Placental epithelial cell (primary cell): ENCODE measurements around the gene TMEM191B. TPM values are rescaled to one million over a fixed set of nuclear protein-coding genes. Genes with fewer than 3 reads are reported as not detected.

Experiments
- total RNA-seq: library from RNA; depleted of rRNA; stranded (reverse); fragments of >200 nt; gene quantifications from 2 replicates; pipeline ENCODE4 v1.2.3, GENCODE V29; 2012

TMEM191B gene
- 1.6 and 2.8 TPM in 2 replicates for total RNA-seq

GRCh38 chr22:18527752-18528596, at the start of gene TMEM191B:
TSS of gene TMEM191B (plus strand) at chr22:18527802. CDS start at chr22:18527981, 179 bp downstream.

GRCh38 chr22:18518061-18518460, 9.5 kb upstream of the TMEM191B start, which contains the start of gene GGTLC3:
TSS of gene GGTLC3 (minus strand) at chr22:18518161. CDS start at chr22:18517897, 264 bp downstream.

Other genes starting within 250 kb of the TMEM191B start
- gene GGTLC3, start 9.6 kb upstream of the TMEM191B start, total RNA-seq, result not detected in 2 replicates
- 1.6 and 2.1 TPM in 2 replicates for gene RIMBP3, start 84.1 kb downstream of the TMEM191B start, total RNA-seq